ENCODE results near the gene ZCCHC3.
A peak's percentile ranks its signal among the peaks of the same experiment; 100 is the strongest.
"Not testable (repeated sequence)": the region's sequence is repeated elsewhere in the genome, so short reads cannot be mapped to it uniquely, and the experiment has no call there.

Gene ZCCHC3

DNA sequence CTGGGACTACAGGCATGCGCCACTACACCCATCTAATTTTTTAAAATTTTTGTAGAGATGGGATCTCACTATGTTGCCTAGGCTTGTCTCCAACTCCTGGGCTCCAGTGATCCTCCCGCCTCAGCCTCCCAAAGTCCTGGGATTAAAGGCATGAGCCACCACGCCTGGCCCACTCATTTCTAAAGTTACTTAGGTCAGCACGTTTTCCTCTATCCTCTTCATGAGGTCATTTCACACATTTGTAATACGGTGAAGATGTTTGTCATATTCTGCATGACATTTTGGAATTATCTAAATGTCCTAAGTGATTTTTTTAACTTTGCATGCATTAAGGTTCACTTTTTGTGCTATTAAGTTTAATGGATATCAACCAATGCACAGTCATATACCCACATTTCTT lies 16.0 kb downstream of the ZCCHC3 start:
- no peak for DNase-seq (ENCODE audit: low spot score)

DNA sequence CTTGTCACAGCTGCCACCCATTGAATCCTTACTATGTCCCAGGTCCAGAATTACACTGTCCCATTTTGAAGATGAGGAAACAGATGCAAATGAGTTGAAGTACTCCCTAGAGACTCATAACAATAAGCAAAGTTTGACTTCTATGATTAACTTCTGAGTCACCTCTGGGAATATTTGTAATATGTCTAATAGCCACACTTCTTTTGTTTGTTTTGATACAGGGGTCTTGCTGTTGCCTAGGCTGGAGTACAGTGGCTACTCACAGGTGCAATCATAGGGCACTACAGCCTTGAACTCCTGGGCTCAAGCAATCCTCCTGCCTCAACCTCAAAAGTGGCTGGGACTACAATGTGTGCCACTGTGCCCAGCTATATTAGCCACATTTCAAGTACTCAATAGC lies 16.6 kb downstream of the ZCCHC3 start:
- DNase-seq (ENCODE audit: low spot score): no peak

DNA sequence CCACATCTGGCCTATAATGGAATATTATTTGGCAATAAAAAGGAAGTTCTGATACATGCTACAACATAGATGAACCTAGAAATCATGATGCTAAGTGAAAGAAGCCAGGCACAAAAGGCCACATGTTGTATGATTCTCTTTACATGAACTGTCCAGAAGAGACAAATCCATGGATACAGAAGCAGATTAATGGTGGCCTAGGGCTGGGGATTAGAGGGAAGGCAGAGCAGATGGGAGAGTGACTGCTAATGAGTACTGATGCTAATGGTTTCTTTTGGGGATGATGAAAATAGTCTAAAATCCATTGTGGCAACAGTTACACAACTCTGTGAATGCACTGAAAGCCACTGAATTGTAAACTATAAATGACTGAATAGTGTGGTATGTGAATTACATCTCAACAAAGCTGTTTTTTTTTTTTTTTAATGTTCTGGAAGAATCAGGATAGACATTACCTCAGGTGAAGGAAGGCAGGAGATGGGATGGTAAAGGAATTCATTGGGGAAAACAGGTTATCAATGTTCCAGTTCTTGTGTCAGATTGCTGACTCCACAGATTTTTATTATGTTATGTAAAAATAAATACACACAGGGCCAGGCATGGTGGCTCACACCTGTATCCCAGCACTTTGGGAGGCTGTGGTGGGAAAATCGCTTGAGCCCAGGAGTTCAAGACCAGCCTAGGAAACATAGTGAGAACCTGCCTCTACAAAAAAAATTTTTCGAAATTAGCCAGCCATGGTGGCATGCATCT lies 19.1 kb downstream of the ZCCHC3 start:
- DNase-seq (ENCODE audit: low spot score): no peak

GRCh38 chr20:324177-325044 lies 27.0 kb downstream of the ZCCHC3 start:
- peak; percentile 93 for DNase-seq (ENCODE audit: low spot score)

DNA sequence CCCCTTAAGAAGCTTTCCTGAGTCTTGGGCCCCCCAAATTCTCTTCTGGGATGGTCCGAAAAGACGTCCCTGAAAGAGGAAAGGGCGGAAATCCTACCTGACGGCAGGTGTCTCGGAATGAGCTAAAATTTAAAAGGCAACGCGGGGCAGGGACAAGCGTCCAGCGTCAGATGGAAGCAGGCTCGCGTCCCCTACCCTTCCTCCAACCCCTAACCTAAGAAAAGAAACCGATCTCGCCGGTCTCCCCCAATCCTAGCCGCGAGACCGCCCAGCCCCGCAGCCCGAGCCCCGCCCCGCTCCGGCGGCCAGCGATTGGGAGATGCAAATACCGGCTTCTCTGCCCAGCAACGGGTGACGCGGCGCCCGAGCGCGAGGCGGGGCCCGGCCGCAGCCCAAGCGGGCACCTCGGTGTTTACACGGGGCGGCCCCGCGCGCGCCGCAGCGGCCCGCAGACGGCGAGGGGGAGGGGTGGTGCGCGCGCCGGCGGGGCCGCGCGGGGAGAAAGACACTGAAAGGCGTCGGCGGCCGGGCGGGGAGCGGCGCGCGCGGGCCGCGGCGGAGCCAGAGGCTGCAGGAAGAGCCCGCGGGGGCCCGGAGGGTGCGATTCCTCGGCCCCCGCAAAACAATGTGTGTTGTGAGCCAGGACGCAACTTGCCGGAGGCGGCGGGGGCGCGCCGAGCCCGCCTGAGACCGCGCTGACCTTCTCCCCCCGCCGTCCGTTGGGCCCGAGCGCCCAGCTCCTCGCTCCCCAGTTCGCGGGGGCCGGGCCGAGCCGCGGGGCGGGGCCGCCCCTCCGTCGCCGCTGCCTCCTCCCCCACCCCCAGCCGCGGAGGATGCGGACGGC lies 27.9 kb downstream of the ZCCHC3 start, which contains the start of gene SOX12:
SOX12 (plus strand) TSS at position 508 of the 844 bp plus-strand sequence. CDS start 373 bp downstream, outside the sequence.
- DNase-seq (ENCODE audit: low spot score): peak; percentile 95

GRCh38 chr20:325889-326644 lies 28.7 kb downstream of the ZCCHC3 start:
- DNase-seq (ENCODE audit: low spot score): peak; percentile 17

- DNase-seq (ENCODE audit: low spot score): no peak
Measured at GRCh38 chr20:326645-327185, 29.3 kb downstream of the ZCCHC3 start.

DNA sequence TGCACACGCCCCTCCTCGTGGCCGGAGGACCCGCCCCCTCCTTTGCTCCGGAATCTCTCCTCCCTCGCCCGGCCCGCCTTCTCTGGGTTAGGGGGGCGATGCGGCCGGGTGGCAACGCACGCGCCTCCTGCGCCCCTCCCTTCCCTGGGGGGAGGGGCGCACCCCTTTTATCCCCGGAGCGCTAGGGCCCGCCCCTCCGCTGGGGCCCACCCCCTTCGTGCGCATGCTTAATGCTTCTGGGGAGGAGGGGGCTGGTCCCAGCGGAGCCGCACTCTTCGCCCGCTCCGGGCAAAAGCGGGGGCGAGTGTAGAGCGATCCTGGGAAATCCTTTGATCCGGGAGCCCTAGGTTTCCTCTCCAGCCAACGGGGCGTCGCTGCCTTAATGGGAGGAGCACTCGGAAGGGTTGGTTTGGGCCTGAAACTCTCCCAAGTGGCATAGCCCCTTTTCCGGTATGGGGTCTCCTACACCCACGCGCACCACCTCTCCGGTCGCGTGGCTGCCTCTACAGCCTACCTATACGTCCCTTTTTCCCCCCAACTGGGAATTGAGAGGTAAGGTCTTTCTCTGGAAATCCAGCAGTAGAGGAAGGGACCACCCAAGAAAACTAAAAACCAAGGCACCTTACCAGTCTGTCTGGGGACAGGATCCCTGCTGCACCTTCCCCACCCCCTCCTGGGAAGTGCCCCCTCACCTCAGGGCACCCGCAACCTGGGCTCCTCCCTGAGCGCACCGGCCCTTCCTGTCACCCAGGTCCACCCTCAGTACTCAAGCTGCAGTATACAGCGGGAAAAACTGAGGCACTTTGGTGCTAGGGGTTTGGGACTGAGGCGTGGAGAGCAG lies 30.0 kb downstream of the ZCCHC3 start:
- DNase-seq (ENCODE audit: low spot score): peak; percentile 44

DNA sequence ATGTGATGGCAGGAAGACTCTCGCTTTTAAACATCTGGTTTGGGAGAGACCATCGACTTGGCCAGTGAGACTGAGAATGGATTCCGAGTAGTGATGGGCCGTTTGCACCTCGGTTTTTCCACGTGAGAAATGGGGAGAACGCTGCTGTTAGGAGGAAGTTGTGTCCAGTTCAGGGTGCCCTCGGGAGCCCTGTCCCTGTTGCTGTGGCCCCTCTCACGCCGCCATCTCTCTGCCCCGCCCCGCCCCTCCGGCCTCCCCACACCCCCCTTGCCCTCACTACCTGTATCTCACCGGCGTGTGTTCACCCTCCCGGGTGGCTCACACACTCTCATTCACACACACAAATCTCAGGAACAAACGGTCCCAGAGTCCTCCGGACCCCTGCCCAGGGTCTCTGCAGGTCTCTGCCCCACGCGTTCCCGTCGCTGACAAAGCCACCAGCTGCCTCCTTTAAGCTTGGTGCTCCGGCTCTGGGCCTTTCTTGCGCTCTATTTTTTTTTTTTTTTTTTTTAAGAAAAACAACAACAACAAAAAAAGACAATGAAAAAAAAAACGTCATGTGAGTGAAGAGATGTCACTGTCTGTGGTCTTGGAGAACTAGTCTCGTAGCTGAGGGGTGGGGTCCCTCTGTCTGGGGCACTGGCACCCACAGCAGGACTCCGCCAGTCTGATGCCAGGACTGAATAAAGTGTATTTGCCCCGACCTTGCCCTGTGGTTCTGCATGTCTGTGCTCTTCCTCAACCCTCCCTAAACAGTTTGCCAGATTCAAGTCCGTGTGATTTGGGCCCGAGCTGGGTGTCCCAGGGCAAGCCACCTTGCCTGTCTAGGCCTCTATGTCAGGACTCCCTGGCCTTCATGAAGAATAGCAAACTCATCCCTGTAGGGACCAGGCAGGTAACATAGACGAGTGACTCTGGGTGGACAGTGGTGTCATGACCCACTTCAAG lies 30.9 kb downstream of the ZCCHC3 start:
- no peak for DNase-seq (ENCODE audit: low spot score)

DNA sequence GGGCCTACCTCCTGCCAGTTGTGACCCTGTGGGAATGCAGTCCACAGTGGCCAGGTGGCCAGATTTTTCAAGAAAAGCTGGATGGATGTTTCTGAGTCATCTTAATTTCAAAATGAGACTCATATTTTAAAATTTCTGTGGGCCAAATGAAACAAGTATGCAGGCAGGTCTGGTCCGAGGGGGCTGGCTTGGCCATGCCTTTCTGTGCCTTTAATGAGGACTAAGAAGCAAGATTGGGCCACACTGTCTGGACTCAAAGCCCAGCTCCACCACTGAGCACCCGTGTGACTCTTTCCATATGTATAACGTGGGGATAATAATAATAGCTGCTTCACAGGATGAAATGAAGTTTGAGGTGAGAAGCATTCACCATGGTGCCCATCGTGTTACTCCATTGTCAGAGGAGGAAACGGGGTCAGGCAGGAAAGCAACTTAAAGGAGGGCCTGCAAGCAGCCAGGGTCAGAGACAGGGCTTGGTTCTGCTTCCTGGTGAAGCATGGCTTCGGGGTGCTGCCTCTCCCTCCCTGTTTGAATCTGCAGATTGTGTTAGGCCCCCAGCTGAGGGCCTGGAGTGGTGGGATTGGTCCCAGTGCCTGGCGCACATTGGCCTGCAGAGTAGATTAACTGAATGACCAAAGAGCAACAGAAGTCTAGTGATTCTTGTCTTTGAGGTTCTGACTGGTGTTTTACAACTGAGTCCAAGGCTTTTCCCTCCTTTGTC lies 31.8 kb downstream of the ZCCHC3 start:
- DNase-seq (ENCODE audit: low spot score): no peak

GRCh38 chr20:329851-330232 lies 32.5 kb downstream of the ZCCHC3 start:
- no peak for DNase-seq (ENCODE audit: low spot score)

DNA sequence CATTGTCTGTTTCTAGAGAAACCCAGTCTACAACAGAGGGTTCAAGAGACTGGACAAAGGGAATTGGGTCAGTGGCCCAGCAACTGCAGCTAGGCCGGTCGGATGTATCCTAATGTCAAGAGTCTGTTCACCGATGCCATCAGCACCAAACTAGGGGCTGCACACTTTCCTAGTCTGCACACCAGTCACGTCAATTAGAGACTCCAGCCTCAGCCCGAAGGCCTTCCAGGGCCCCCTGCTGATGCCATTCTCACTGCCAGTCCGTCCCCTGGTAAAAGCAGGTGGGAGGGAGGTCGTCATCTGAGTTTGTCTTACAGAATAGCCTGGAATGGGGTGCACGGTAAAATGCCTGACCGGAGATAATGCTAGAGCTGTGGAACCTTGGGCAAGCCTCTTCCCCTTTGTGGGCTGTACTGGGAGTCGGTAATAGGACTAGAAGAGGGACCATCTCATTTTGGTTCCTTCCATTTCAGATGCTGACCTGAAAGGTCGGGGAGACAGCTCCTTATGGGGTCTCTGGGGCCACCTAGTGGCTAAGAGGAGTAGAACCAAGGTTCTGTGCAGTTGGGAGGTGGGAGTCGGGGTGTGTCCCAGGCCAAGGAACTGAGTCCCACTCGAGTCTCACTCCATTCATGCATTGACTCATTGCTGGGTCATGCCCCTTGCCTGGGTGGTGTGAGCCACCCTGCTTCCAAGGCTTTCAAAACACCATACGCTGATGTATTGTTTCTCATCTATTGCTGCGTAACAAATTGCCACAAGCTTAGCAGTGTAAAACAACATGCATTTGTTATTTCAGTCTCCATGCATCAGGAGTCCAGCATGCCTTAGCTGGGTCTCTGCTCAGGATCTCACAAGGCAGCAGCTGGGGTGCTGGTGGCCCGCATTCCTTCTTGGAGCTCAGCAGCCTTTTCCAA lies 33.1 kb downstream of the ZCCHC3 start:
- peak; percentile 71 for DNase-seq (ENCODE audit: low spot score)

GRCh38 chr20:334578-334977 lies 37.2 kb downstream of the ZCCHC3 start:
- no peak for DNase-seq (ENCODE audit: low spot score)

DNA sequence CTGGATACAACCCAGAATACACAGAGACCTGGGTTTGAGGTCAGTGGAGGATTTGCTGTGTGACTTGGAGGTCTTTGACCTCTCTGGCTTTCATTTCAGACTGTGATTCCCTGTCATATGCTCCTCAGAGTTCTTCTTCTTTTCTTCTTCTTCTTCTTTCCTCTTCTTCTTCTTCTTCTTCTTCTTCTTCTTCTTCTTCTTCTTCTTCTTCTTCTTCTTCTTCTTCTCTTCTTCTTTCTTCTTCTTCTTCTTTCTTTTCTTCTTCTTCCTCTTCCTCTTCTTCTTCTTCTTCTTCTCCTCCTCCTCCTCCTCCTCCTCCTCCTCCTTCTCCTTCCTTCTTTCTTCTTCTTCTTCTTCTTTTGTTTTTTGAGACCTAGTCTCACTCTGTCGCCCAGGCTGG lies 38.7 kb downstream of the ZCCHC3 start:
- DNase-seq (ENCODE audit: low spot score): not testable (repeated sequence)

GRCh38 chr20:341682-342081 lies 44.3 kb downstream of the ZCCHC3 start:
- peak; percentile 20 for DNase-seq (ENCODE audit: low spot score)

- no peak for DNase-seq (ENCODE audit: low spot score)
Measured at GRCh38 chr20:343107-343506, 45.7 kb downstream of the ZCCHC3 start.

- no peak for DNase-seq (ENCODE audit: low spot score)
Measured at GRCh38 chr20:346033-346639, 48.8 kb downstream of the ZCCHC3 start.
